ENCODE data around the gene FREM1.

DNA sequence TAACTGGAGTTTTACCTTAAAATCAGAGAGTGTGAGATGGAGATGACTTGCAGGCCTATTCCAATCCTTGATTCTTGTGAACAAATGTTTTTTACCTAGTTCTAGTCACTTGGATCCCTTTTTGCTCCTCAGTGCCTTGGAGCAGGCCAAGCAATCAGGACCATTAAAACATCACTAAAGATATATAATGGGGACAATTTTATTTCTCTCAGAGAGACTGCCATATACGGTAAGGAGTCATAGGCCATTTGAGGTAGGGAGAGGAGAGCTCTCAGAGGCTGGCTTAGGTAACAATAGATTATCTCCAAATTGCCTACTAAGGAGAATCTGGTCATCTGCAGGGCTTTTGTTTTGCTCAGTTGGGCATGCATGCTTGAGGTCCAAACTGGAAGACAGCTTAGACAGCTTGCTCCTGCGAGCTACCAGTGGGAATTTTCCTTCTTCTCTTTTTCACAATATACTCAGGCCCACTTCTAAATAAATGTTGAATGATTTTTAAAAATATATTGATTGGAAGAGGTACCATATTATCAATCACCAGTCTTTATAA lies 44.0 kb downstream of the FREM1 start:
- TF ChIP-seq, protein P1, sequence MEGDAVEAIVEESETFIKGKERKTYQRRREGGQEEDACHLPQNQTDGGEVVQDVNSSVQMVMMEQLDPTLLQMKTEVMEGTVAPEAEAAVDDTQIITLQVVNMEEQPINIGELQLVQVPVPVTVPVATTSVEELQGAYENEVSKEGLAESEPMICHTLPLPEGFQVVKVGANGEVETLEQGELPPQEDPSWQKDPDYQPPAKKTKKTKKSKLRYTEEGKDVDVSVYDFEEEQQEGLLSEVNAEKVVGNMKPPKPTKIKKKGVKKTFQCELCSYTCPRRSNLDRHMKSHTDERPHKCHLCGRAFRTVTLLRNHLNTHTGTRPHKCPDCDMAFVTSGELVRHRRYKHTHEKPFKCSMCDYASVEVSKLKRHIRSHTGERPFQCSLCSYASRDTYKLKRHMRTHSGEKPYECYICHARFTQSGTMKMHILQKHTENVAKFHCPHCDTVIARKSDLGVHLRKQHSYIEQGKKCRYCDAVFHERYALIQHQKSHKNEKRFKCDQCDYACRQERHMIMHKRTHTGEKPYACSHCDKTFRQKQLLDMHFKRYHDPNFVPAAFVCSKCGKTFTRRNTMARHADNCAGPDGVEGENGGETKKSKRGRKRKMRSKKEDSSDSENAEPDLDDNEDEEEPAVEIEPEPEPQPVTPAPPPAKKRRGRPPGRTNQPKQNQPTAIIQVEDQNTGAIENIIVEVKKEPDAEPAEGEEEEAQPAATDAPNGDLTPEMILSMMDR (IDR thresholded peaks at IDR 0.05) = no peak
- TF ChIP-seq EZH2 (IDR thresholded peaks at IDR 0.05; ENCODE audit: borderline replicate concordance, insufficient read depth, low read depth, low read length, poor library complexity, severe bottlenecking) = no peak
